ENCODE data around the gene PCGF6. TPM values are rescaled to one million over a fixed set of nuclear protein-coding genes. Genes with fewer than 3 reads are reported as not detected.

The PCGF6 gene
- total RNA-seq = 16.2 and 22.4 TPM in 2 replicates

- no peak for DNase-seq (ENCODE audit: low read depth)
- peak within 1 kb of the TSS; percentile 93 for H3K4me3 ChIP-seq (ENCODE audit: low read depth, low read length)
- no peak for TF ChIP-seq CTCF (conservative IDR thresholded peaks at IDR 0.05; ENCODE audit: low read depth, low read length)
Measured at GRCh38 chr10:103350517-103351260, at the start of gene PCGF6. TSS of gene PCGF6 (minus strand) at chr10:103351140. CDS start at chr10:103351066, 74 bp downstream.

- no peak for DNase-seq (ENCODE audit: low read depth)
- TF ChIP-seq CTCF (conservative IDR thresholded peaks at IDR 0.05; ENCODE audit: low read depth, low read length) = no peak
- peak overlapping the region; percentile 83 for H3K4me3 ChIP-seq (ENCODE audit: low read depth, low read length)
Measured at GRCh38 chr10:103397191-103397825, 46.4 kb upstream of the PCGF6 start.

GRCh38 chr10:103396789-103397087 lies 45.8 kb upstream of the PCGF6 start:
- DNase-seq (ENCODE audit: low read depth) = no peak
- TF ChIP-seq CTCF (conservative IDR thresholded peaks at IDR 0.05; ENCODE audit: low read depth, low read length) = no peak
- H3K4me3 ChIP-seq (ENCODE audit: low read depth, low read length) = peak overlapping the region; percentile 83

GRCh38 chr10:103396067-103396788 lies 45.3 kb upstream of the PCGF6 start, which contains the start of the genes ATP5MK and PDCD11:
TSS of gene ATP5MK (minus strand) at chr10:103396475. CDS start at chr10:103392457, 4,018 bp downstream.
TSS of gene PDCD11 (plus strand) at chr10:103396626. CDS start at chr10:103398427, 1,801 bp downstream.
- peak; percentile 87 for DNase-seq (ENCODE audit: low read depth)
- H3K4me3 ChIP-seq (ENCODE audit: low read depth, low read length) = peak within 1 kb of the TSS; percentile 83
- TF ChIP-seq CTCF (conservative IDR thresholded peaks at IDR 0.05; ENCODE audit: low read depth, low read length) = peak; percentile 34

DNA sequence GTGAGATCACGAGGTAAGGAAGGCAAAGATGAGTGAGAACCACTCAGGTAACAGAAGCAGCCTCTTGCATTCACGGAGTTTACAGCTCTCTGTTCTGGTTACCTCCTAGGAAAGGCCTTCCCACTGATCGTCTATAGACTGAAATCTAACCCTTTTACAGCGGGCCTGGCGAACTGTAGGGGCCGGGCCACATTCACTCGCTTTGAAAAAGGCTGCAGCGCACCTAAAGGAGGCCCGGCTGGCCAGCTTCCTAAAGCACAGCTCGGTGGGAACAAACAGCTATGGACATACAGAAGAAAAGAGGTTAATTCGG lies 44.8 kb upstream of the PCGF6 start:
- TF ChIP-seq CTCF (conservative IDR thresholded peaks at IDR 0.05; ENCODE audit: low read depth, low read length) = no peak
- DNase-seq (ENCODE audit: low read depth) = no peak
- peak overlapping the region; percentile 83 for H3K4me3 ChIP-seq (ENCODE audit: low read depth, low read length)

DNA sequence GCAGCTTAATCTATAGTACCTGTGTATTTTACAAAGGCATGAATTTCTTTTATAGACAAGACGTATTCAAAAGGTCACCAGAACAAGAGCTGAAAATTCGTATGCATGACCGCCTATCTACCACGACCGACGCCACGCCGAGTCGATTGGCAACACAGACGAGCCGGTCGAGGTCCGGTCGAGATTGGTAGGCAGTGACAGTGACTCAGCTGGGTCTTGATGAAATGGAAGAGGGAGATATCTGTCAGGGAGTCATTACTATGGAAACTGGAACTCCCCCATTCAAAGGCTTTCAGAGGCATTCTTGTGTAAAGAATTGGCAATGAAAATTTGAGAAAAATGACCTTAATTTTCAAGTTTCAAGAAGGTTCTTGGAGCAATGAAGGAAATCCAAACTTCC lies 43.2 kb upstream of the PCGF6 start:
- peak overlapping the region; percentile 83 for H3K4me3 ChIP-seq (ENCODE audit: low read depth, low read length)
- TF ChIP-seq CTCF (conservative IDR thresholded peaks at IDR 0.05; ENCODE audit: low read depth, low read length) = no peak
- no peak for DNase-seq (ENCODE audit: low read depth)
